ENCODE results near the gene PIP5KL1.

PIP5KL1 gene

DNA sequence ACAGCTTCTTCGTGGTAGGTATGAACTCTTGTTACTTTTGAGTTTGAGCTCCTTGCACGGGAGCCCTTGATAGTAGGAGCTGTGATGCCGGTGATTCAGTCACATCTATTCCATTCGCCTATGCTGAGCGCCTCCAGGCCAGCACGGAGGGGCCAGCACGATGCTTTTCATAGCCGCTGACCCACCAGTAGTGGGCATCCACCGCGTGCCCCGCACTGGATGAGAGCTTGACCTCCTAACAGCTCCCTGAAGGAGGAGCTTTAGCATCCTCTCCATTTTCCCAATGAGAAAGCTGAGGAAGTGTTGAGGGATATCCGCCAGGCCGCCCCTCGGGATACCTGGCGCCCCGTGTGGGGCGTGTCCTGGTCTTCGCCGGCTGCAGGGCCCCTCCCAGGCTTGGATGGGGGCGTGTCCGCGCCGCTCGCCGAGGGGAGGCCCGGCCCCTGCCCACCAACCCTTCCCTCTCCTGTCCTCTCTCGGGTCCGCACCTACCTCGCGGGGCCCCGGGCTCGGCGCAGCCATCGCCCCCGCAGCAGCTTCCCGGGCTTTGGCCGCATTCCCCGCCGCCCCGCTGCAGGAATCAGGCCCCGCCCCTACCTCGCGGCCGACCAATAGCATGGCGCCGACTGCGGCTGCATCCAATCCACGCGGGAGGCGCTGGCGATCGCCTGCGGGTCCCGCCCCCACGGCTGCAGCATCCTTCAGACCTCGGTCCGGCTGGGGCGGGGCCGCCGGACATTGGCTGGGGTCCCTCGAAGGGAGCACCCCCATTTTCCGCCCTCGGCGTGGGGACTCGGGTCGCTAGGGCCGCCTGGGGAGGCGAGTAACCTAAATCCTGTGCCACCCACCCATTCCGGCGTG is at the start of gene PIP5KL1:
Gene PIP5KL1 (minus strand): TSS at position 547 of the 861 bp plus-strand sequence. CDS start 25 bp downstream, at position 522.
- peaks cover 9% of the 10 kb centered on the region for H3F3A ChIP-seq (ENCODE audit: control insufficient read depth, insufficient read depth)
- H3K9me2 ChIP-seq (replicated peaks; ENCODE audit: control insufficient read depth, low read length) = no peaks in the 10 kb centered on the region
- H3K79me2 ChIP-seq (ENCODE audit: control insufficient read depth, low read length) = peaks cover 4% of the 10 kb centered on the region
- peaks cover 35% of the 10 kb centered on the region for H3K4me1 ChIP-seq (ENCODE audit: control insufficient read depth, low read length)
- peaks cover 3% of the 10 kb centered on the region; the same call in 1 of the 2 replicates for H4K20me1 ChIP-seq (ENCODE audit: control insufficient read depth, insufficient read depth, low read depth, low read length)
- peak within 1 kb of the TSS; percentile 80 for H3K4me2 ChIP-seq (ENCODE audit: low read length)
- no peak for TF ChIP-seq EZH2phosphoT487 (IDR thresholded peaks at IDR 0.05; ENCODE audit: borderline replicate concordance, low read length)
- peak; percentile 21 for TF ChIP-seq CTCF (IDR thresholded peaks at IDR 0.05; ENCODE audit: low read depth, low read length, poor library complexity, severe bottlenecking)
- peaks cover 9% of the 10 kb centered on the region; the same call in 1 of the 2 replicates for H3K36me3 ChIP-seq (ENCODE audit: control insufficient read depth, low read length)
- no peaks in the 10 kb centered on the region for H3K9me3 ChIP-seq (ENCODE audit: control insufficient read depth, insufficient read depth, low read length)
- peak within 1 kb of the TSS; percentile 73 for H3K4me3 ChIP-seq (ENCODE audit: low read length)
- H3K27ac ChIP-seq (ENCODE audit: low read depth, low read length) = no peak within 1 kb of the TSS
- peaks cover 44% of the 10 kb centered on the region for H3K27me3 ChIP-seq (ENCODE audit: control insufficient read depth, low read length)

DNA sequence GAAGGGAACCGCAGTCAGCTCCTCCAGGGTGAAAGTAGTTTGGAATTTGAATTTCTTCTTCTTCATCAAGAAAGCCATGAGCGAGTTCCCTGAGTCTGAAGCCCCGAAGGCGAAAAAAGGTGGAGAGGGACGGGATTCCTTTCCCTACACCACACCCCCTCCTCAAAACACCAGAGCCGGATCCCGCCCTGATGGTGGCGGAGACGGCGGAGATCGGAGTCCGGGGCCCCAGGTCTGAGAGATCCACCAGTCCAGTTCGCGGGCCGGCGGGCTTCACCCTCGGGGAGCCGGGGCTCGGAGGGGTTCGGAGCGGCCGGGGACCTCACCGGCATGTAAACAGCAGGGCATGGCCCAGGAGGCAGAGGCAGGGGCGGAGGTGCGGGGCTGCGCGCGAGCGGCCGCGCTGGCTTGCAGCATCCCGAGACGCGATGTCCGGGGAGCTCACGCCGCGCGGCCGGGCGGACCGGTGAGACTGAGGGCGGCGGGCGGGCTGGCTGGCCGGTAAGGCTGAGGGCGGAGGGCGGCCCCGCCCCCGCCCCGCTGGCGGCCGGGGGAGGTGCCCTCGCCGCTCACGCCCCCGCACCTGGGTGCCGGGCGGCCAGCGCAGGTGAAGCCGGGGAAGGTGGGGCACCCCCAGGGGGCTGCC is 49.6 kb upstream of the PIP5KL1 start:
- Histone ChIP-seq H3K9me2 (replicated peaks; ENCODE audit: control insufficient read depth, low read length) (no peaks in the 10 kb centered on the region), H4K20me1 (ENCODE audit: control insufficient read depth, insufficient read depth, low read depth, low read length) (peaks cover 25% of the 10 kb centered on the region), H3F3A (ENCODE audit: control insufficient read depth, insufficient read depth) (peaks cover 15% of the 10 kb centered on the region), H3K79me2 (ENCODE audit: control insufficient read depth, low read length) (peaks cover 80% of the 10 kb centered on the region), H3K27me3 (ENCODE audit: control insufficient read depth, low read length) (no peaks in the 10 kb centered on the region), H3K27ac (ENCODE audit: low read depth, low read length) (peak overlapping the region; percentile 83), H3K9me3 (ENCODE audit: control insufficient read depth, insufficient read depth, low read length) (no peaks in the 10 kb centered on the region), H3K4me3 (ENCODE audit: low read length) (peak overlapping the region; percentile 95), H3K4me2 (ENCODE audit: low read length) (peak overlapping the region; percentile 92), H3K4me1 (ENCODE audit: control insufficient read depth, low read length) (peaks cover 67% of the 10 kb centered on the region), H3K36me3 (ENCODE audit: control insufficient read depth, low read length) (peaks cover 57% of the 10 kb centered on the region)
- no peak for TF ChIP-seq CTCF (IDR thresholded peaks at IDR 0.05; ENCODE audit: low read depth, low read length, poor library complexity, severe bottlenecking)
- TF ChIP-seq EZH2phosphoT487 (IDR thresholded peaks at IDR 0.05; ENCODE audit: borderline replicate concordance, low read length) = no peak

- peaks cover 81% of the 10 kb centered on the region for H3K79me2 ChIP-seq (ENCODE audit: control insufficient read depth, low read length)
- no peaks in the 10 kb centered on the region for H3K27me3 ChIP-seq (ENCODE audit: control insufficient read depth, low read length)
- H3K27ac ChIP-seq (ENCODE audit: low read depth, low read length) = peak overlapping the region; percentile 83
- TF ChIP-seq CTCF (IDR thresholded peaks at IDR 0.05; ENCODE audit: low read depth, low read length, poor library complexity, severe bottlenecking) = no peak
- no peak for TF ChIP-seq EZH2phosphoT487 (IDR thresholded peaks at IDR 0.05; ENCODE audit: borderline replicate concordance, low read length)
- H3K4me1 ChIP-seq (ENCODE audit: control insufficient read depth, low read length) = peaks cover 67% of the 10 kb centered on the region
- H3K9me2 ChIP-seq (replicated peaks; ENCODE audit: control insufficient read depth, low read length) = no peaks in the 10 kb centered on the region
- peak overlapping the region; percentile 95 for H3K4me3 ChIP-seq (ENCODE audit: low read length)
- peaks cover 15% of the 10 kb centered on the region for H3F3A ChIP-seq (ENCODE audit: control insufficient read depth, insufficient read depth)
- H3K4me2 ChIP-seq (ENCODE audit: low read length) = peak overlapping the region; percentile 92
- peaks cover 31% of the 10 kb centered on the region for H4K20me1 ChIP-seq (ENCODE audit: control insufficient read depth, insufficient read depth, low read depth, low read length)
- H3K9me3 ChIP-seq (ENCODE audit: control insufficient read depth, insufficient read depth, low read length) = no peaks in the 10 kb centered on the region
- H3K36me3 ChIP-seq (ENCODE audit: control insufficient read depth, low read length) = peaks cover 63% of the 10 kb centered on the region
Observed at GRCh38 chr9:127979333-127980059, 48.9 kb upstream of the PIP5KL1 start.
